HG03378 (cell line): Measurements from ENCODE around the gene PPP1R3F.

Experiments
- ATAC-seq: cut with Tn5 transposase; IDR thresholded peaks from one replicate; pipeline ENCODE4 v1.9.1; 2021; ENCODE audit warnings: mild to moderate bottlenecking, moderate library complexity; ENCODE audit not compliant: unreplicated experiment

Gene PPP1R3F

GRCh38 chrX:49249616-49250015 lies 20.0 kb upstream of the PPP1R3F start:
- no peak for ATAC-seq

- ATAC-seq, result no peak
These were observed 19.5 kb upstream of the PPP1R3F start for GRCh38 chrX:49250066-49250465.

- no peak for ATAC-seq
These were observed 19.0 kb upstream of the PPP1R3F start for GRCh38 chrX:49250578-49250977.

GRCh38 chrX:49251325-49251724 lies 18.3 kb upstream of the PPP1R3F start:
- ATAC-seq, result no peak

GRCh38 chrX:49254639-49255038 lies 15.0 kb upstream of the PPP1R3F start:
- ATAC-seq, result no peak

- no peak for ATAC-seq
These were observed 13.2 kb upstream of the PPP1R3F start for GRCh38 chrX:49256268-49256995.

GRCh38 chrX:49257074-49257790 lies 12.4 kb upstream of the PPP1R3F start:
- no peak for ATAC-seq

- no peak for ATAC-seq
These were observed 11.5 kb upstream of the PPP1R3F start for GRCh38 chrX:49257846-49258748.

GRCh38 chrX:49258749-49259124 lies 10.9 kb upstream of the PPP1R3F start:
- ATAC-seq, result no peak

- no peak for ATAC-seq
These were observed 9.2 kb upstream of the PPP1R3F start for GRCh38 chrX:49260221-49260985.

GRCh38 chrX:49262603-49263002 lies 7.0 kb upstream of the PPP1R3F start:
- no peak for ATAC-seq

GRCh38 chrX:49263631-49264030 lies 6.0 kb upstream of the PPP1R3F start:
- no peak for ATAC-seq

GRCh38 chrX:49264460-49264859 lies 5.1 kb upstream of the PPP1R3F start, which contains the start of gene FOXP3:
FOXP3 (minus strand) TSS chrX:49264710; CDS start chrX:49258505, 6,205 bp downstream.
- no peak for ATAC-seq

- no peak for ATAC-seq
These were observed 2.8 kb upstream of the PPP1R3F start for GRCh38 chrX:49266523-49267445.

- no peak for ATAC-seq
These were observed 937 bp upstream of the PPP1R3F start for GRCh38 chrX:49268702-49269009.

GRCh38 chrX:49269010-49269766 lies 405 bp upstream of the PPP1R3F start:
- peak; percentile 84 for ATAC-seq

GRCh38 chrX:49270249-49270921 lies 792 bp downstream of the PPP1R3F start:
- ATAC-seq, result no peak

- ATAC-seq, result no peak
These were observed 1.7 kb downstream of the PPP1R3F start for GRCh38 chrX:49271341-49271740.
